ENCODE data around the gene CADM4.
A peak's percentile ranks its signal among the peaks of the same experiment; 100 is the strongest.

The CADM4 gene

DNA sequence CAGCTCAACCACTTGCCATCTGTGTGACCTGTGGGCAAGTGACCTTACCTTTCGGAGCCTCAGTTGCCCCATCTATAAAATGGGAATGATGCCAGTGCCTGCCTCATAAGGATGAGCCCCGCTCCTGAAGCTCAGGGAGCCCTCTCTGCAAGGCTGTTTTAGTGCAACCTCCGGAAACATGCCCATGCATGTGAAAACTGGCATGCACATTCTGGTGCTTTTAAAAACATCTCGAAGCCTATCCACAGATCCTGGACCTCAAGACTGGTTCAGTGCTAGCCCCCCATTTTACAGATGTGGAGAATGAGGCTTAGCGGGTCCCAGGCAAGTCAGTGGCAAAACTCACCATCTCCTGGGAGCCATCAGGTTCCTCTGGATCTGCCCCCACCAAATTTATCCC, 5.6 kb downstream of the CADM4 start:
- no peak for DNase-seq (ENCODE audit: low spot score)

DNA sequence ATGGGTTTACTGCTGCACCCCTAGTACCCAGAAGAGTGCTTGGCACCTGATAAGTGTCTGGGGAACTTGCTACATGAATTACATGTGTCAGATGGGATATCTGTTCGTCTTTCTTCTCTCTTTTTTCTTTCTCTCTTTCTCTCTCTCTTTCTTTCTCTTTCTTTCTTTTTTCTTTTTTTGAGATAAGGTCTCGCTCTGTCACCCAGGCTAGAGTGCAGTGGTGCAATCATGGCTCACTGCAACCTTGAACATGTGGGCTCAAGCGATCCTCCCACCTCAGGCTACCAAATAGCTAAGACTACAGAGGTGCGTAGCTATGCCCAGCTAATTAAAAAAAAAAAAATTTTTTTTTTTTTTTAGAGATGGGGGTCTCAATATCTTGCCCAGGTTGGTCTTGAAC, 6.1 kb downstream of the CADM4 start:
- no peak for DNase-seq (ENCODE audit: low spot score)

DNA sequence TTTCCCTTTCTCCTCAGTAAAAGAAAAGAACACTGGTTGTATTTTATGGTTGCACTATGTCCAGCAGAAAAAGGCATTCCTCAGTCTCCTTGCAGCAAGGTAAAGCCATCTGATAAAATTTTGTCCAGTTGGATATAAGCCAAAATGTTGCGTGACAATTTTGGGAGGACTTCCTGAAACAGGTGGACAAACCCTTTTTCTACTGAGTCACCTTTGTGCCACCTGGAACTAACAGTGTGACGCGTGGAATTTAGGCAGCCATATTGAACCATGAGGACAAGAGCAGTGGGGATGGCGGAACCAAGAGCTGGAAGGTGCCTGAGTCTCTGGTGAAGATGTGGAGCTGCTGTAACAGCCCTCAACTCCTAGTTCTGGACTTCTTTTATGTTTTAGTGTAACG, 8.2 kb downstream of the CADM4 start:
- DNase-seq (ENCODE audit: low spot score): no peak

DNA sequence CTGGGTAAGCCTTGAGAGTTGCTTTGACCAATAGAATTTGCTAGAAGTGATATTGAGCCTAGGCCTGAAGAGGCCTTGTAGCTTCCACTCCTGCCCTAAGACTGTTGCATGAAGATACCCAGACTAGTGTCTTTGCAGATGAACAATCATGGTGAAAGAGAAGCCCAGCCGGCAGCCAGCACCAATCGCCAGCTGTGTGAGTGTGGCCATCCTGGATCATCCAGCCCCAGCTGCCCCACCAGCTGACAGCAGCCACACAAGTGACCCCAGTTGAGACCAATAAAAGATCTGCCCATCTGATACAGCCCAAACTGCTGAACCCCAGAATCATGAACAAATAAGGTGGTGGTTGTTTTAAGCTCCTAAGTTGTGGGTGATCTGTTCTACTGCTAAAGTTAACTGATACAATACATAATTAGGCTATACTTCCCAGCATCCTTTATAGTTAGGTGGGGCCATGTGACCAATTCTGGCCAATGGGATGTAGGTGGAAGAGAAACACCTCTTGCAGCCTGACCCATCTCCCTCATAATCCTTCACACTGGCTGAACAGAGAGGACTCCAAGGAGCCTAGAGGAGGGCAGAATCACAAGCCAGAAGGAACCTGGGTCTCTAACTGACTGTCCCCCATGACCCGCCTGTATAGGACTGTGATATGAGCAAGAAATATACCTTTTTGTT, 10.9 kb downstream of the CADM4 start:
- no peak for DNase-seq (ENCODE audit: low spot score)

DNA sequence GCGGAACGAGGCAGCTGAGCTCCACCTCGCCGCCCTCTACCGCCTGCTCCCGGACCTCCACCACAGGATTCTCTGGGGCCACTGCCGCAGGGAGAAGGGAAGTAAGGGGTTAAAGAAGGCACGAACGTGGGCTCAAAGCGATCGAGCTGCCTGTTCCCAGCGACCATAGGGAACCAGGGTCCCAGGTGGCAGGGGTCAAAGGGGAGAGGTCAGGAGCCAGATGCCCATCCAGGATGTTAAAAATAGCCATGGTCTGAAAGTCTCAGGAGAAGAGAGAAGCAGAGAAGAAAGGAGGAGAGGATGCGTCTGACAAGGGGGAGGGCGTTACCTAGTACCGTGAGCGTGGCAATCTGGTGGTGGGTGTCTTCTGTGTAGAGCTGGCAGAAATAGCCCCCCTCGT, 12.8 kb downstream of the CADM4 start:
- DNase-seq (ENCODE audit: low spot score): no peak

DNA sequence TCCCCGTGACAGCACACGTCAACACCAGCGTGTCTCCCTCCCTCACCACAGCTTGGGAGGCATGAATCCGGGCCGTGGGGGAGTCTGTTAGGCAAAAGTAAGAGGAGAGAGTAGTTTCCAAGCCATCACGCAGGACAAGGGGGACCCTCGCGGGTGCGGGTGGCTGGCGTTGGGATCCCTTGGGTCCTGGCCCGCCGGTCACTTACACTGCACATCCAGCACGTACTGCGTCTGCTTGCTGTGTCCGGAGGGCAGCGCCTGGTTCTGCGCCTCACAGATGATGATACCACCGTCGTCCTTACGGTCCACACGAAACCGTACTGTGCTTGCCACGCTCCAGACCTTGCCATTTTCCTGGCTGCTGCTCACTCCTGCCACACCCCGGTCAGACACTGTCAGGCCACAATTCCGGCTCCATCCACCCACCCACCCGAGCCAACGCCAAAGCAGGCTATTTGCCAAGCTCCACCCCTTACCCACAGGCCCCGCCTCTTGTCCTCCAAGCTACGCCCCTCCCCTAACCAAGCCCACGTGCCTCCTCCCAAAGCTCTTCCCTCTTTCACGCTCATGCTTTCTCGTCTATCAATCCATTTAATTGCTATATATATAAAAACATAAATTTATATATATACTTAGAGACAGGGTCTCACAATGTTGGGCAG, 13.6 kb downstream of the CADM4 start:
- DNase-seq (ENCODE audit: low spot score): peak; percentile 82

DNA sequence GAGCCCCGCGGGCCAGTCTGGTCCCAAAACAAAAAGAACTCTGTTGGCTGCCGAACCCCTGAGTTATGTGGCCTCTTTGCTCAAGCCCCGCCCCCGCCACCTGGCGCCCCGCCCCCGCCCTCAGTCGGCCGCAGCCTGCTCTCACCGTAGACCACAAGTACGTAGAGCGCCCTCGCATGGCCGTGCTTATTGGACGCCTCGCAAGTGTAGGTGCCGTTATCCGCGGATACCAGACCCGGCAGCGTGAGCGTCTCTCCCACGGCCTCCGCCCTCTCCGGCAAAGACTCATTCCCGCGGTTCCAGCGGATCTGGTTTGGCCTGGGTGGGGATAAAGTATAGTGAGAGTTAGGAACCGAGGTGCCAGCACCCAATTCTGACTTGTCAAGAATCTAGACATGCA, 14.7 kb downstream of the CADM4 start:
- peak; percentile 88 for DNase-seq (ENCODE audit: low spot score)

DNA sequence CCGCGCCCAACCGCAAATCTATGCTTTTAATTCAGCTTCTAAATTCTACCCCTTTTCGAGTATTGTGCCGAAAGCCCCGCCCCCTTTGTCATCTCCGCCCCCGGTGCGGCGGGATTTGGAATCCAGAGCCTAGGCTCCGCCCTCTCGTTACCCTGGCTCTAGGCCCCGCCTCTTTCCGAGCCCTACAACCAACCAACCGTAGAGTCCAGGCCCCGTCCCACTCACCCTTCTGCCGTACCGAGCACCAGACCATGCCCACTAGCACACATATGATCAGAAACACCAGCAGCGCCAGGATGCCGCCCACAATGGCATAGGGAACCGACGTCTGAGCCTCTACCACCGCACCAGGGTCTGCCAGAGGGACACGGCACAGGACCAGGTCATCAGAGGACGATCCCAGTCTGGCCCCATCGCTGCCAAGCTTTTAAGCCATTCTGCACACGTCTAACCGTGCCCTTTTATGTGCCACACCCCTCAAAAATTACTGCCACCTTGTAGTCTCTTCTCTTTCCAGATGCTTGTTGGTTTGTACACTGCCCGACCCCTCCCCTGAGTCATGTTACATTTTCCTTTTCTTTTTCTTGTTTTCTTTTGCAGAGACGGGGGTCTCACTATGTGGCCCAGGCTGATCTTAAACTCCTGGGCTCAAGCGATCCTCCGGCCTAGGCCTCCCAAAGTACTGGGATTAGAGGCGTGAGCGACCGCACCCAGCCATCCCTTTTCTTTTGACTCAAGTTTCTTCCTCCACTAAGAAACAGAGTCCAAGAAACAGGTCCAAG, 15.6 kb downstream of the CADM4 start:
- peak; percentile 77 for DNase-seq (ENCODE audit: low spot score)

DNA sequence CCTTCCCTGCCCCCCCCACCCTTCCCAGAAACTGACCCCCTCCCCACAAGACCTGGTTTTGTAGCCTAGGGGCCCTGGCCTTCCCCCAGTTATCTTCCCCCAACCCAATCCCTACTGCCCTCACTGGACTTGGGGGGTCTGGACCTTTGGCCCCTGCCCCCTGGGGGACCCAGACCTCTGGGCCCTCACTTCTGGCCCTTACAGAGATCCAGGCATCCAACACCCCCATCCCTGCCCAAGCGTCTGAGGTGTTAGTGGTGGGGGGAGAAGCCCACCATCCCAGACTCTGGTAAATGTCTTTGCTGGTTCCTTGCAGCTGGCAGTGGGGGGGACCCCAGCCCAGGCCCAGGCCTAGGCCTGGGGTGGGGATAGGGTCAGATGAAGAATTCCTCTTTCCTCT, 16.7 kb downstream of the CADM4 start:
- no peak for DNase-seq (ENCODE audit: low spot score)

DNA sequence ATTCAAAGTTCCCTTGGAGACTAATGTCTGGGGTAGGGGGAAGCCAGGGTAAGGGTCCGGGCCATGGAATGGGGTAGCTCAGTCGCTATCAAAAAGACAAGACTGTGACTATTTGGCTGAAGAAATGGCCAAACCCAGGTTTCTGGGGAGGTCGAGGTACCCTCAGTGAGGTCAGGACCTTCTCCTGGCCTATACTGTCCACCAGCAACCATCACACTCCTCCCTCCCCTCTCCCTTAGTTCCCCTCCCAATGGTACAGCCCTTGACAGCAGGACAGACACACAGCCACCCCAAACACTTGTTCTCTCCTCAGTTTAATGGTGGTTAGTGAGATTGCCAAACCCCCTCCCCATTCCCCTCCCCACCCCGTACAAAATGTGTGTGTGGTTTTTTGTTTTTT, 17.6 kb downstream of the CADM4 start:
- no peak for DNase-seq (ENCODE audit: low spot score)

DNA sequence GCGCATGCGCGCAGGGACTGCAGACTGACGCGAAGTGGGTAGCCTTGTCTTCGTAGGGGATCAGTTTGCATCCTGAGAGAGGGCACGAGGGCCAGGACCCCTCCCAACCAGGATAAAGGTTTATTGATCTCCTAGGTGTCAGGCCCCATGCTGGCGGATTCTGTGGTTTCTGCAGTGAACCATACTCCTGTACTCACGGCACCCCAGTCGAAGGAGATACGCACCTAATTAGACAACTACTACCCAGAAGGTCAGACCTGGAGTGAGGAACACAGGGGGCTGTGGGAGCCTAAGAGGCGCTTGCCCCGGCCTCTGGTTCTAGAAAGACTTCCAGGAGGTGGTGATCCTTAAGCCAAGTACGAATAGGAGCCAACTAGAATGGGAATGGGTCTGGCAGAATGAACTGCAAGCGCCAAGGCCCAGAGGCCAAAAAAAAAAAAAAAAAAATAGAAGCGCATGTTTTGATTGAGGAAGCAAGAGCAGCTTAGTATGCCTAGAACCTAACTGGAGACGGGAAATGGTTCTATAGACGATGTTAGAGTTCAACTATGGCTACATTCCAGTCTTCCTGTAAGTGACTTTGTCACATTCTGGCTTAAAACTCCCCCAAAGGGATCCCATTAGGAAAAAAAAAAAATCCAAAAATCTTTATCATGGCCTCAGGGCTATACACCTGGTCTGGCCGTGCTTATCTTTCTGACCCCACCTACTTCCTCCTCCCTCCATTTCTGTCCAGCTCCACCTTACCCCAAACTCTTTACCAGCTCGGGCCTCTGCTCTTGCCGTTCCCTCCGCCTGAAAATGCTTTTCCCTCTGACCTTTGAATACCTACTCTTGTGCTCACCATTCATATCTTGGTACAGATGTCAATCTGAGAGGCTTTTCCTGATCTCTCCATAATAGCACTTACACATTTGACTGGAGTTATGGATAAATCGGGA, 19.3 kb downstream of the CADM4 start:
- DNase-seq (ENCODE audit: low spot score): no peak

DNA sequence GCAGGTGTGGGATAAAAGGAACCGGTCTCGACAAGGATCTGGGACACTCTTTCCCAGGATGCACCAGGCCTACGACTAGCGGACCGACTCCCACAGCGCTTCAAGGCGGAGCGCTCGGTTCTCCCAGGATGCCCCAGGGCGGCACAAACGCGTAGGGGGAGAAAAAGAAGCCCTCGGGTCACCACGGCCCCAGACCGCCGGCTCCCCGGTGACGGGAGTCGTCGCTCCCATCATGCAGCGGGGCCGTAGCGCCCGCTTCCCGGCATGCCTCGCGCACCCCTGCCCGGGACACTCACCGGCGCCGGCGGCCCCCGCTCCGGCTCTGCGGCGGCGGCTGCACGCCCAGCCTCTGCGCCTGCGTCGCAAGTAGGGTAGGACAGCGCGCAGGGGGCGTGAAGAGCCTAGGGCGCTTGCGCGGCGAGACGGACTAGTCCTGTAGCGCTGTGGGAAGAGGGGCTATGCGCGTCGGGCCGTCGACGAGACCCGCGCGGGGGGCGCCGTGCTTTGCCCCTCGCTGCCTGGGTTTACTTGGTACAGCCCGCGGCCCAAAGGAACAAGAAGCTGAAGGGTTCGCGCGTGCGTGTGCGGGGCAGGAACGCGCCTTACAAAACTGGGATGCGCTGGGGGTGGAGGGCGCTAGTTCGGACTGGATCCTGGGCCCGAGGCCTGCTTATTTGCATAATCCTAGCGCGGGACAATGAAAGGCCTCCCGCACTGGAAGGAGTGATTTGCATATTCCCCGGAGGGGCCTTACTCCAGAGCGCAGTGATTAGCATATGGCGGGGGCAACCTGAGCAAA, 20.2 kb downstream of the CADM4 start, which contains the start of gene ZNF428:
Gene ZNF428, minus strand, starts transcription at position 368 of the 799 bp plus-strand sequence. CDS start 5,325 bp downstream, outside the sequence.
- DNase-seq (ENCODE audit: low spot score): peak; percentile 90

DNA sequence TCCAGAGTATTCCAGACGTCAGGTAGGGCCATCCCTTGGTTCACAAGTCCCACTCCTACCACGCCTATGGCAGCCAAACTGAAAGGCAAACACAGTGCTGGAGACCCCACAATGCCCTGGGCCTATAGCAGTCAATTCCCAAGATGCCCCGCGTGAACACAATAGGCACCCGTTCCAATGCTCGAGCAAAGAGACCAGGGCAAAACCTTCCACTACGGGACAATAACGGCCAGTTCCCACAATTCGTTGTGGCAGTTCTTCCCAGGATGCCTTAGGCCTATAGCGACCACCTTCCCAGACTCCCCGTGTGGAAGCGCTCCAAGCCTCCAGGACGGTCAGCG, 20.8 kb downstream of the CADM4 start:
- peak; percentile 65 for DNase-seq (ENCODE audit: low spot score)

DNA sequence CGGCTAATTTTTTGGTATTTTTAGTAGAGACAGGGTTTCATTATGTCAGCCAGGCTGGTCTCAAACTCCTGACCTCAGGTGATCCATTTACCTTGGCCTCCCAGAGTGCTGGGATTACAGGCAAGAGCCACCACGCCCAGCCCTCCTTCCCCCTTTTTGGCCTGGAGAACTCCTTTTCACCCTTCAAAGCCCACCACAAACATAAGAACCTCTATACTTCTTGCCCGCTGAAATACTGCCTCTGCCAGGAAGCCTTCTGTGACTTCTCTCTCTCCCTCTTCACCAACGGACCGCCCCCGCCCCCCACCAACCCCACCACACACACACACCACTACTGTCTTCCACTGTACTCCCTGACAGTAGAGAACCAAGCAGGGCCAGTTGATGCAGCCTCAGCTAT, 22.7 kb downstream of the CADM4 start:
- no peak for DNase-seq (ENCODE audit: low spot score)

DNA sequence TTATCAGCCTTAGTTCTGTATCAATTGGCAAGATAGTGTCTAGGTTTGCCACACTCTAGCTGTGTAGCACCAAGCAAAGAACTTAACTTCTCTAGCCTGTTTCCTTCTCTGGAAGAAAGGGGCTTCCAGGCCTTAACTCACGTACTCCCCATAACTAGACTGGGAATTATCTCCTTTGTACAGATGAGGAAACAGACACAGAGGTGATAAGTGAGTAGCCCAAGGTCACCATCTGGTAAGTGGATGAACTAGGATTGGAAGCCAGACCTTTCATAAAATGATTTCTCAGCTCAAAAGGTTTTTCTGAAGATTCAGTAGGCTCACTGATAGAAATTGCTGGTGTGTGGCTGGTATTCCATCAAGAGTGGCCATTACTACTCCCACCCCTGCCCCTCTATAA, 23.3 kb downstream of the CADM4 start:
- no peak for DNase-seq (ENCODE audit: low spot score)

DNA sequence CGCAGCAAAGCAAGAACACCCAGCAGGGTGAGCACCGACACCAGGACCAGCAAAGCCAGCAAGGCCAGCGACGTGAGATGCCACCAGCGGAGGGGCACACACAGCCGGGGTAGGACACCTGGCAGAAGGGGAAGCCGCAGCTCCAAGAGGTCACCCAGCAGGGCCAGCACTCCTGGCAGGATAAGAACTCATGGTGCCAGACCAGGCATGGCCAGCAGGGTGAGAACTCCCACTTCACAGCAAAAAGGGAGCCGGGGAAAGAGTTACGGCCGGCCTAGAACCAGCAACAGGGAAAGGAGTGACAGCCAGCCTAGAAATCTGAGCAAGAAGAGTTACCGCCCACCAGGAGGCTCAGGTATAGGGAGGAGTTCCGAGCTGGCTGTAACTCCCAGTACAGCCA, 27.3 kb downstream of the CADM4 start:
- no peak for DNase-seq (ENCODE audit: low spot score)

DNA sequence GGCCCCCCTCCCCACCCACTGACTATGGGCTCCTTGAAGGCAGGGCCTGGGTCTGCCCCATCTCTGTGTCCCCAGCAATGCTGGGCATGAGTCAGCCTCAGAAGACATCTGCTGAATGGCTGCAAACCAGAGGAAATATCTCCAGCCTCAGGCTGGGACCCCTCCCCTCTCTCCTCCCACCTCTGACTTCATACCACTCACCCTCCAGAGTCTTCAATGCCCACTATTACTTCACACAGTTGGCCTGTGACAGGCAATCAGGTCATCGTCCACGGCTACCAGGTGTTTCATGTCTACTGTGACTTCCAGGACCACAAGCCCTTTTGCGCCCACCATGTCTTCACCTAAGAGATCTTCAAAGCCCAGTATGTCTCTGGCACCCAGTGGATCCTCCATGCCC, 27.9 kb downstream of the CADM4 start, which contains the start of gene SRRM5:
Gene SRRM5, plus strand, starts transcription at position 301 of the 400 bp plus-strand sequence. Its CDS starts 34 bp downstream, at position 335.
- DNase-seq (ENCODE audit: low spot score): no peak

DNA sequence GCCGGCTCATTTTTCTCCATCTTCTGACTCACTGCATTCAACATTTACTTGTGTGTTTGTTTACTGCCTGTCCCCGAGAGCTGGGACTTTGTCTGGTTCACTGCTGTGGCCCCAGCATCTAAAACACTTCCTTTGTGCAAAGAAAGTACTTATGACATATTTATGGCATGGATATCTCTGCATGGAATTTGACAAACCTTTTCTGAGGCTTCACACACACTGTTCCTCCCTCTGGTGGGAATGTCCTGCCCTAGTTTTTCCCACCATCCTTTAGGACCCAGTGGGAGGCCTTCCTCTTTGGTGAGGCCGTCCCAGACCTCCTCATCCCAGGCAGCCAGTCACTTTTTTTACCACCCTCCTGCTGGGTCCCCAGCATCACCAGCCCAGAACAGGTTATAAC, 29.2 kb downstream of the CADM4 start:
- no peak for DNase-seq (ENCODE audit: low spot score)

DNA sequence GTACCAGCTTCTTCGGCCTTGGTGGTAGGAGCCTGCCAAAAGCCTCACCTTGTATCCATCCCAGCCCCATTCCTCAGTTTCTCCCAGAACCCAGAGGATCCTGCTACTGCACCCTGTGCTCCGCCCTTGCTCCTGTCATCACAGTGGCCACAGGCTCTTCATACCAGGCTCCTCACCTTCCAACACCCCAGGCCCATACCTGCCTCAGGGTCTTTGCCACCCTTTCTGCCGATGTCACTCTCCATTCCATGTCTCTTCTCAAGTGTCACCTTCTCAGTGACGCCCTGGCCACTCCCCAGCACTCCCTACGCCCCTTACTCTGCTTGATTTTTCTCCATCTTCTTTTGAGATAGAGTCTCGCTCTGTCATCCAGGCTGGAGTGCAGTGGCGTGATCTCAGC, 29.8 kb downstream of the CADM4 start:
- DNase-seq (ENCODE audit: low spot score): no peak

DNA sequence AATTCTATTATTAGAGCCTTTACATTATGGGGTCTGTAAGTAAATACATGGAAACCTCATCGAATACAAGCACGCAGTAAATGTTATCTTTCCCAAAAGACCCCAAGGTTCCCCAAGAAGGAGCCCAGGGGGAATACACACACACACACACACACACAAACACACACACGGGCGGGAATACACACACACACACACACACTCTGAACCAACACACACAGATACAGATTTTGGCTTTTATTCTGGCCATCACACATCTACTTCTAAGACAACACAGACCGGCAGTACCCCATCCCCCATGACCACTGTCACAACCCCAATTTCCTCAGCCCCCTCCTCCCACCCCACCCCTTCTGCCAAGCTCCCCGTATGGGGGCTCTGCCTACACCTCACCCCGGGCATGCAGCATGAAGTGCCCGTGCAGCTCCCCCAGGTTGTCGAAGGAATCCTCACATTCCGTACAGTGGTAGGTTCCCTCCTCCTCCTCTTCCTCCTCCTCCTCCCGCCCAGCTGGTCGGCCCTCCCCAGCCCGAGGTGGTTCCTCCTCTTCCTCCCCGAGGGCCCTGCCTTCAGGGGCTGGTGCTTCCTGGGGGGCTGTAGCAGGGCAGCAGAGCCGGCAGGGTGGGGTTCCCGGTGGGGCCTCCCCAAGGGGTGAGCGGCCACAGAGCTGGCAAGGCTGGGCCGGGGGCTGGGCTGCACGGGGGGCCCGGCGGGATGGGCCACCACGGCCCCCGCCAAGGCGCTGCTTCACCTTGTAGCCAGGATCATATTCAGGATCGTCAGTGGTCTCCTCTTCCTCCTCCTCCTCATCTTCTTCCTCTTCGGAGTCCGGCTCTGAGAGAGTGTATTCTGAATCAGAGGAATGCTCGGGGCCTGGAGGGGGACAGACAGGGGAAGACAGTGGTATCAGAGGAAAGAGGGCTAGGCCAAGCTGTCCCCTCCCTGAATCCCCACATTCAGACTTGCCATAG, 32.1 kb downstream of the CADM4 start:
- DNase-seq (ENCODE audit: low spot score): no peak
